Stimulated activated CD8-positive, alpha-beta memory T cell treated with anti-CD3 and anti-CD28 coated beads, Interleukin-7, amount 100 ng/mL, for 24 hours (primary cell): ENCODE data around the gene C16orf95.

Experiments
- DNase-seq: peaks from one replicate; pipeline ENCODE4 v3.0.0-alpha.2; 2020; ENCODE audit warnings: low read depth

The C16orf95 gene

GRCh38 chr16:87314990-87315420, 2.2 kb downstream of the C16orf95 start:
- DNase-seq, result no peak

- no peak for DNase-seq
Measured at GRCh38 chr16:87312008-87312407, 5.2 kb downstream of the C16orf95 start.

GRCh38 chr16:87311387-87311786, 5.8 kb downstream of the C16orf95 start:
- DNase-seq, result no peak

- no peak for DNase-seq
Measured at GRCh38 chr16:87310610-87311009, 6.6 kb downstream of the C16orf95 start.

GRCh38 chr16:87309620-87310525, 7.3 kb downstream of the C16orf95 start:
- no peak for DNase-seq

- DNase-seq, result no peak
Measured at GRCh38 chr16:87308826-87309225, 8.4 kb downstream of the C16orf95 start.

GRCh38 chr16:87306516-87306915, 10.7 kb downstream of the C16orf95 start:
- no peak for DNase-seq

- DNase-seq, result no peak
Measured at GRCh38 chr16:87305505-87306391, 11.4 kb downstream of the C16orf95 start.

- DNase-seq, result no peak
Measured at GRCh38 chr16:87304951-87305350, 12.2 kb downstream of the C16orf95 start.

GRCh38 chr16:87303962-87304521, 13.2 kb downstream of the C16orf95 start:
- DNase-seq, result no peak

GRCh38 chr16:87303431-87303930, 13.7 kb downstream of the C16orf95 start:
- DNase-seq, result no peak

- DNase-seq, result no peak
Measured at GRCh38 chr16:87298857-87299465, 18.2 kb downstream of the C16orf95 start.

- no peak for DNase-seq
Measured at GRCh38 chr16:87297918-87298631, 19.1 kb downstream of the C16orf95 start.

- DNase-seq, result no peak
Measured at GRCh38 chr16:87297407-87297806, 19.8 kb downstream of the C16orf95 start.

- no peak for DNase-seq
Measured at GRCh38 chr16:87295661-87296531, 21.3 kb downstream of the C16orf95 start.

- no peak for DNase-seq
Measured at GRCh38 chr16:87295259-87295658, 21.9 kb downstream of the C16orf95 start.

GRCh38 chr16:87293990-87294389, 23.2 kb downstream of the C16orf95 start:
- DNase-seq, result no peak

GRCh38 chr16:87291944-87292343, 25.2 kb downstream of the C16orf95 start:
- no peak for DNase-seq

GRCh38 chr16:87288753-87289362, 28.3 kb downstream of the C16orf95 start:
- no peak for DNase-seq
